Measurements from ENCODE around the gene SPRR1B. TPM values are rescaled to one million over a fixed set of nuclear protein-coding genes. Genes with fewer than 3 reads are reported as not detected.
"Not testable (repeated sequence)": the region's sequence is repeated elsewhere in the genome, so short reads cannot be mapped to it uniquely, and the experiment has no call there.

Gene SPRR1B
- total RNA-seq, result not detected
- long read RNA-seq, result 0 reads

- DNase-seq (no peak), ATAC-seq (ENCODE audit: poor library complexity) (no peak)
- intact Hi-C loops (cut with DNase I), result no loop called here
These were observed at the start of gene SPRR1B for GRCh38 chr1:153030895-153031294. Gene SPRR1B, plus strand, starts transcription at chr1:153031203. Its CDS starts 1,143 bp downstream, at chr1:153032346.

DNA sequence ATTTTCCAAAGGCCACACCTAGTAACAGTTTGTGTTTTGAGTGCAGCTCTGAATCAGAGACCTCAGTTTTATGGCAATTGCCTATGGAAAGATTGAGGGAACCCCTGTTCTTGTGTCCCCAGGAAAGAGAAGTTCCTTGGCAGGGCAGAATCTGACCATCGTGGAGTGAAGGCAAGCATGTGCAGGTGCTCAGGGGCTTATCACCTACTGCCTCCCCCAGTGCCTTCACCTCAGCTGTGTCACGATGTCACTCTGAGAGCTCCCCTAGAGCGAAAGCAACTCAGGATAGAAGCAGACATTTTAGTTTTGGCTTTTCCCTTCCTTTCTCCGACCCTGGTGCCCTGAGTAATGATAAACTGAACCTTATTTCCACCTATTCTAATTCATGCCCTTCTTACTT, 48.9 kb upstream of the SPRR1B start:
- intact Hi-C loops (cut with DNase I), result no loop called here
- ATAC-seq (ENCODE audit: poor library complexity), result no peak

DNA sequence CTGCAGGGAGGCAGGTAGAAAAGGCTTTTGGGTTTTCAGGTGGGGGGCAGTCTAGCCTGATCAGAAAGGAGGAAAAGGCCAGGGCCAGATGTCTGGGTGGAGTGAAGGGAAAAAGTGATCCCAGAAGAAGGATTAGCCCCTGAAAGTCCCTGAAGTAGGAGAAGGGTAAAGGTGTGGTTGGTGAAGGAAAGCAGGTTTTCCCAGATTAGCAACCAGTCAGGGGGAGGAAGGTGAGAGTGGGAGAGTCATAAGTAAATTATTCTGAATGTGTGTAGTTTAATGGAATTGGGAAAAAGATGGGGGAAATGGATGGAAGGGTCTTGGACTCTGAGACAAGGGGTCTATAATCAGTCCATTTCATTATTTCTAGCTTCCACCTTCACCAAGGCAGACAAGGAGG, 47.8 kb upstream of the SPRR1B start:
- no peak for ATAC-seq (ENCODE audit: poor library complexity)
- no peak for DNase-seq

More for the DNA sequence above, 48.9 kb upstream of the SPRR1B start:
- no peak for DNase-seq

DNA sequence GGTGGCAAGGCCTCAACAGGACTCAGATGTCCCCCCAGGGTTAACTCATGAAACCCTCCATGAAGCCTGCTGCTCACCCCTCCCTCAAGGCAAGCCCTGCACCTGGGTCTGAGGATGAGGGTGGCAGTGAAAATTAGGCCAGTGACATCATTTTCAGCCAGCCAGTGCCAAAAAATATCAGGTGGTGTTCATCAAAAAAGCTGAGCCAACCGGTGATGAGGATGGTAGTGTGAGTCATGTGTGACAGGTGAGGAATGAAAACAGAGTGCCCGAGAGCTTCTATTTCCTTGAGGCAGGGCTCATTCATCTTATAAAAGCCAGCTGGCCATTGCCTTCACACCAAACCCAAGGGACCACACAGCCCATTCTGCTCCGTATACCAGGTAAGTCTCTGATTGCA, 47.3 kb upstream of the SPRR1B start, which contains the start of gene SPRR1A:
Gene SPRR1A, plus strand, starts transcription at position 339 of the 400 bp plus-strand sequence. CDS start 1,150 bp downstream, outside the sequence.
- DNase-seq (no peak), ATAC-seq (ENCODE audit: poor library complexity) (no peak)
- intact Hi-C loops (cut with DNase I), result no loop called here

More for the DNA sequence above, 47.8 kb upstream of the SPRR1B start:
- intact Hi-C loops (cut with DNase I), result no loop called here

DNA sequence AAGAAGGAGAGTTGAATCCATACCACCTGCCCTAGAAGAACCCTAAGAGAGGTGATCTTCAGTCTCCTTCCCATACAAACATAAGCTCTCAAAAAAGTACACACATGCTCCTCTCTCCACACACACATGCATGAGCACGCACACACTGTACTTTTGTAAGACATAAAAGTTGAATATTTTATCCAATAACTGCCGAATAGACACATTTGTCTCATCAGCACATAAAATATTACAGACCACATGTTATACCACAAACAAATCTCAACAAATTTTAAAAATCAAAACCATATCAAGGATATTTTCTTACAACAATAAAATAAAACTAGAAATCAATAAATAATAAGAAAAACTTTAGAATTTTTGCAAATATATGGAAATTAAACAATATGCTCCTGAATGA, 44.4 kb upstream of the SPRR1B start:
- ATAC-seq (ENCODE audit: poor library complexity), result no peak
- no peak for DNase-seq
- intact Hi-C loops (cut with DNase I), result no loop called here

DNA sequence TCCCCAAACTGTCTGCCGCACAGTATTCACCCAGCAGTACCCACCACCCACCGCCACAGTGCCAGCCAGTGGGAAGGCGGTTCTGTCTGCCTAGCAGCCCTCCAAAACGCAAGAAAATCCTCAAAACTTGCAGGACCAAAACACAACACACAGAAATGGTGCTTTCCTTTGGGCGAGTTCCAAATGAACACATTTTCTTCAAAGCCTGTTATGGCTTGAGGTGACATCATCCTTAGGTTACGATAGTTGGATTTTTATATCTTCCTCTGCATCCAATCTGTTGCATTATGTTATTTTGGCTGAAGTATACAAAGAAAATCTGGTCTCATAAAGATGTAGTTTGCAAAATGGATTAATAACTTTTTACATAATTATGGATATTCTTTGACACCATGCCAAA, 37.8 kb upstream of the SPRR1B start:
- no peak for ATAC-seq (ENCODE audit: poor library complexity)
- no peak for DNase-seq
- intact Hi-C loops (cut with DNase I), result no loop called here

DNA sequence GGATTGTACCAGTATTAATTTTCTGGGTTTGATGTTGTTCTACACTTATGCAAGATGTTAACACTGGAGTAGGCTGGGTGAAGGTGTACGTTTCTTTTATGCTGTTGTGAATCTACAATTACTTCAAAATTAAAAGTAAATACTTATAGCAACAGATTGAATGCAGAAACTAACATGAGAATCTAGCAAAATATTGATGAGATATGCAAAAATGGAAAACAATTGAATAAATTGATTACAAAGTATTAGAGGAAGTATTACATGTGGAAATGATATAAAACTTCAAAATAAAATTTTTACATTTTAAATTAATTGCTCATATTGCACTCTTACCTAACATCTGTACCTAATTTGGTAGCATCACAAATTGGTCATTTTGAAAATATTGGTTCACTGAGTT, 35.2 kb upstream of the SPRR1B start:
- no peak for DNase-seq
- ATAC-seq (ENCODE audit: poor library complexity), result no peak
- intact Hi-C loops (cut with DNase I), result no loop called here

DNA sequence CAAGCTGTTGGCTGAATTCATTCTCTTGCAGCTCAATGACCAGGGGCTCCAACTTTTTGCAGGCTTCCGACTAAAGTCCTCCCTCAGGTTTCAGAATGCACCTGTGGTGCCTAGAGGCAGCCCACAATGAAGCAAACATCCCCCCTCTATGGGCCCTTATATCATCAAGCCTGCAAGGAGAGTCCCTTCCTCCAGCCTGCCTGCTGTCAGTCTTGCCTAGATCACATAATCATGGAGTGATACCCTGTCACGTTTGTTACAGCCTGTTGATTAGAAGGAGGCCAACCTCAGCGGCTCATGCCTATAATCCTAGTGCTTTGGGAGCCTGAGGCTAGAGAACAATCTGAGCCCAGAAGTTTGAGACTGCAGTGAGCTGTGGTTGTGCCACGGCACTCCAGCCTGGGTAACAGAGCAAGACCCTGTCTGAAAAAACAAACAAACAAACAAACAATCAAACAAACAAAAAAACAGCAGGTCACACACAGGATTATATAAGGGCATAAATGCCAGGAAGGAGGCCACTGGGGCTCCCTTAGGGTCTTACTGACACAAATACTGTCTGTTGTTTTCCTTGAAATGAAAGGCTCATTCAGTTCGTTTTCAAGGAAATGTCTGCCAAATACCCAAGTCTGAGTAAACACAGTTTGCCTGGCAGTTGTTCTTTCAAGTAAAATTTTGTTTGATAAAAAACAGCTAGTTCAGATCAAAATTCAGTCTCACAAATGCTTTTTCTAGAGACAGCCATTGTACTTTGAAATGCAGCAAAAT, 34.2 kb upstream of the SPRR1B start:
- DNase-seq (no peak), ATAC-seq (ENCODE audit: poor library complexity) (no peak)
- intact Hi-C loops (cut with DNase I), result no loop called here

- intact Hi-C loops (cut with DNase I), result no loop called here
- DNase-seq, result no peak
- ATAC-seq (ENCODE audit: poor library complexity), result no peak
These were observed 33.1 kb upstream of the SPRR1B start for GRCh38 chr1:152997901-152998300.

DNA sequence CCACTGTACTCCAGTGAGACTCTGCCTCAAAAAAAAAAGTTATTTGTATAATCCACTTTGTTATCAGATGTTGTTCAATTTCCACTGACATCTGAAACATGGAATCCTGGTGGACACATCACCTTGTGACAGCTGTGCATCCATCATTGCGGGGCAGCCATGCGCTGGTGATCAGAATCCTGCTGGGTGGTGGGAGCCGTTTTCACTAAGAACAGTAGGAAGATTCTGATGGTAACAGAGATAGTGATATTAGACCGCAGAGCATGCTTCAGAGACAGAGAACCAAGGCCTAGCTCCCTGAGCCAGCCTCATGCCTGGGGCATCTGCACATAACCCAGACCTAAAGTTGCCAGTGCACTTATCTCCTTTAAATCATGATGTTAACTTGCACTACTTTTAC, 32.5 kb upstream of the SPRR1B start:
- DNase-seq (no peak), ATAC-seq (ENCODE audit: poor library complexity) (no peak)
- intact Hi-C loops (cut with DNase I), result no loop called here

GRCh38 chr1:152999818-153000217, 31.2 kb upstream of the SPRR1B start:
- no peak for DNase-seq
- no peak for ATAC-seq (ENCODE audit: poor library complexity)
- intact Hi-C loops (cut with DNase I), result no loop called here

DNA sequence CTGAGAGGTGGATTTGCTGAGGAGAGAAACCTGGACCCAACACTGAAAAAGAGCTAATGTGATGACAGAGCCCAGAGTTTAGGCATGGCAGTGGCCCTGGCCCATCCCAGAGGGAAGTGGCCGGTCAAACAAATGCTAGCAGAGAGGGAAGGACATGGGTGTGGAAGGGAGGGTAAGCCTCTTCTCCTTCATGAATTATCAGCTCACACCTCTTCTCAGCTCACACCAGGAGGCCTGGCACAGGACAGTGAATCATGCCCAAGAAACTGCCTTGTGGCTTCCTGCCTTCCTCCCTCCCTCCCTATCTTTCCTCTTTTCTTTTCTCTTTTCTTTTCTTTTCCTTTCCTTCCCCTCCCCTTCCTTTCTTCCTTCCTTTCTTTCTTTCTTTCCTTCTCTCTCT, 30.7 kb upstream of the SPRR1B start:
- intact Hi-C loops (cut with DNase I), result no loop called here
- DNase-seq (no peak), ATAC-seq (ENCODE audit: poor library complexity) (no peak)

DNA sequence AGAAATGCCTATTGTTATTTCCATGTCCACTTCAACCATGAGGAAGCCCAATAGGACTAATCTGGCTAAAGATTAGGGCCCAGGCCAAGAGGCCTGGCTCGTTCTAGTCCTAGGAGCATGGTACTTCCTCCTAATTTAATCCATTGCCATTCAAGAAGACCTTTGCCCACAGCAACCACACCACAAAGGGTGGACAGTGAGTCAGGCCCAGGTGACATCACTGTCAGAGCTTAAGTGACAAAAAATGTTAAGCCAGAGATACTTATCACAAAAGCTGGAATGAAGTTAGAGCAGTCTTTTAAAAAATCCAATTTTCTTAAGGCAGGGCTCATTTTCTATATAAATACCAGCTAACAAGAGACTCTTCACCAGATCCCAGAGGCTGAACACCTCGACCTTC, 29.6 kb upstream of the SPRR1B start, which contains the start of gene SPRR3:
Gene SPRR3, plus strand, starts transcription at position 368 of the 400 bp plus-strand sequence. CDS start 1,272 bp downstream, outside the sequence.
- intact Hi-C loops (cut with DNase I), result no loop called here
- DNase-seq (no peak), ATAC-seq (ENCODE audit: poor library complexity) (no peak)

- ATAC-seq (ENCODE audit: poor library complexity); intact Hi-C loops (cut with DNase I); DNase-seq: not testable (repeated sequence)
These were observed 19.7 kb upstream of the SPRR1B start for GRCh38 chr1:153011235-153011758.

DNA sequence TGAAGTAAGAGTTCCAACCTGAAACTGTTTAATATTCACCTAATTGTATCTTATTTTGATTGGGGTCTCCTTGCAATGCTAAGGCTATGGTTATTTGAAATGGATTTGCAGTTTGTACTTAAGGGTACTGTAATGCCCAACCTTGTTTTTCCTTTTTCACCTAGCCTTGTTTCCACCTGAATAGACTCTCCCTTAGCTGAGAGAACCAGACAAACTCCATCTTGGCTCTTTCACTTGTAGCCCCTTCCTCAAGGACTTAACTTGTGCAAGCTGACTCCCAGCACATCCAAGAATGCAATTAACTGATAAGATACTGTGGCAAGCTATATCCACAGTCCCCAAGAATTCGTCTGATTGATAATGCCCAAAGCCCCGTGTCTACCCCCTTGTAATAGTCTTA, 9.2 kb upstream of the SPRR1B start:
- ATAC-seq (ENCODE audit: poor library complexity); DNase-seq; intact Hi-C loops (cut with DNase I): not testable (repeated sequence)

DNA sequence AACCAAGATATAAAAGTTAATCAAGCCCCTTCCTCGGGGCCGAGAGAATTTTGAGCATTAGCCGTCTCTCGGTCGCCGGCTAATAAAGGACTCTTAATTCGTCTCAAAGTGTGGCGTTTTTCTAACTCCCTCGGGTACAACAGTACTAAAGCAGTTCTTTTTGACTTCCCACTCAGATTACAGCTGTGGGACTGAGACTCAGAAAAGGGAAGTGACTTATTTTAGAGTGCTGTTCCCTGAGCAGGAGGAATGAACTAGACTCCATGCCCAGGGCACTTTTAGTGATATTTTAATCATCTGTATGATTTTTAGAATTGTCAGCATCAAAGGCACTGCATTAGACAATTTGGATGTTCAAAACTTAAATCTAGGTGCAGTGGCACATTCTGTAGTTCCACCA, 8.7 kb upstream of the SPRR1B start:
- ATAC-seq (ENCODE audit: poor library complexity); intact Hi-C loops (cut with DNase I): not testable (repeated sequence)

GRCh38 chr1:153023109-153023508, 7.9 kb upstream of the SPRR1B start:
- ATAC-seq (ENCODE audit: poor library complexity) (no peak), DNase-seq (no peak)
- intact Hi-C loops (cut with DNase I), result no loop called here

More for the DNA sequence above, 8.7 kb upstream of the SPRR1B start:
- not testable (repeated sequence) for DNase-seq

GRCh38 chr1:153024413-153024812, 6.6 kb upstream of the SPRR1B start:
- ATAC-seq (ENCODE audit: poor library complexity) (no peak), DNase-seq (no peak)
- intact Hi-C loops (cut with DNase I), result no loop called here

GRCh38 chr1:153025797-153026196, 5.2 kb upstream of the SPRR1B start:
- intact Hi-C loops (cut with DNase I), result no loop called here
- DNase-seq, result no peak
- ATAC-seq (ENCODE audit: poor library complexity), result no peak

DNA sequence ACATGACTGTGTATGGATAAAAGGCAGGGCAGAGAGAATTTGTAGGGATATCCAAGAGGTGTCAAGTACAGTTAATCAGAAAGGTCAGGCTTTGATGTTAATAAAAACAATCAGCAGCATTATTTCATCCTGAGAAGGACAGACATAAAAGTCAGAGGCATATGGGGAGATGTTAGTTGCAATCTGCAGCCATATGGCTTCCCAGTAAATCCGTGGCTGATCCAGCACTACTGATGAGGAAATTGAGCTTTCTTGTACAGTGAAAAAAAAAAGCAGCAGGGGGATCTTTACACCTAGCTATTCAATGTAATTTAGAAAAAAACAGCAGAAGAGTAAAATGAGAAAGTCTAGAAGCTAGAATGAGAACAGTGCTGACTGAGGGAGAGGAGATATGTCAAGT, 2.2 kb upstream of the SPRR1B start:
- no peak for DNase-seq
- intact Hi-C loops (cut with DNase I), result no loop called here
- no peak for ATAC-seq (ENCODE audit: poor library complexity)
